ENCODE measurements around the gene EHMT2.

The EHMT2 gene

GRCh38 chr6:31881136-31881859 is 16.2 kb downstream of the EHMT2 start:
- Histone ChIP-seq H3K27ac (ENCODE audit: extremely low read depth, low read depth, low read length) (no peak overlapping the region), H3K4me3 (ENCODE audit: low read depth, low read length) (no peak overlapping the region), H3K9me3 (ENCODE audit: control insufficient read depth, insufficient read depth, low read depth, low read length) (no peaks in the 10 kb centered on the region), H3K36me3 (ENCODE audit: control insufficient read depth in 2 of 2, insufficient read depth in 1 of 2, low read length in 2 of 2) (peaks cover 41 to 64% of the 10 kb centered on the region in 2 experiments), H3K4me1 (ENCODE audit: control insufficient read depth, insufficient read depth, low read length) (no peaks in the 10 kb centered on the region; the same call in 1 of the 2 replicates)
- TF ChIP-seq ZNF600 (tag by site-specific recombination; IDR thresholded peaks at IDR 0.05), result peak; percentile 47; the same call in 1 of the 2 replicates
- no peak for TF ChIP-seq ZNF530 (tag by site-specific recombination; IDR thresholded peaks at IDR 0.05; ENCODE audit: low read depth)
- TF ChIP-seq ZFHX2 (tag by site-specific recombination; conservative IDR thresholded peaks at IDR 0.05), result 0 out of 2 replicates have a peak, but pooled peaks have one; percentile 10
- no peak for TF ChIP-seq ZNF292 (tag by site-specific recombination; IDR thresholded peaks at IDR 0.05; ENCODE audit: borderline replicate concordance, low read depth)
- TF ChIP-seq EGR2 (tag by site-specific recombination; IDR thresholded peaks at IDR 0.05; ENCODE audit: low read depth), result peak; percentile 26; the same call in 1 of the 2 replicates
- no peak for TF ChIP-seq ZNF133 (tag by site-specific recombination; IDR thresholded peaks at IDR 0.05)
- TF ChIP-seq ZNF404 (tag by site-specific recombination; IDR thresholded peaks at IDR 0.05), result no peak
- TF ChIP-seq ZNF677 (tag by site-specific recombination; IDR thresholded peaks at IDR 0.05), result no peak
- ChIA-PET POLR2A (interaction anchor here (1.5 kb wide), 1 partner anchor 19 kb away, joined by 5 read pairs; the partner anchor contains the start of gene NEU1), CTCF (interaction anchor here (0.6 to 0.7 kb wide), 3 partner anchors 22 to 272 kb away, joined by 3 to 4 read pairs (median 3); no protein-coding TSS in a partner anchor)

- Histone ChIP-seq H3K27ac (ENCODE audit: extremely low read depth, low read depth, low read length) (no peak overlapping the region), H3K4me1 (ENCODE audit: control insufficient read depth, insufficient read depth, low read length) (no peaks in the 10 kb centered on the region; the same call in 1 of the 2 replicates), H3K9me3 (ENCODE audit: control insufficient read depth, insufficient read depth, low read depth, low read length) (no peaks in the 10 kb centered on the region), H3K4me3 (ENCODE audit: low read depth, low read length) (no peak overlapping the region), H3K36me3 (ENCODE audit: control insufficient read depth in 2 of 2, insufficient read depth in 1 of 2, low read length in 2 of 2) (peaks cover 34 to 58% of the 10 kb centered on the region in 2 experiments)
- CTCF ChIA-PET, result interaction anchor here (0.6 to 0.7 kb wide), 2 partner anchors 21 to 200 kb away, joined by 3 read pairs; partner anchors contain the start of gene LY6G5C
- POLR2A ChIA-PET, result interaction anchor here (0.6 to 1.5 kb wide), 3 partner anchors 18 to 53 kb away, joined by 4 to 6 read pairs (median 5); partner anchors contain the start of genes HSPA1B and NEU1
- TF ChIP-seq ZNF157 (tag by site-specific recombination; IDR thresholded peaks at IDR 0.05) (peak; percentile 55), SCRT2 (tag by site-specific recombination; IDR thresholded peaks at IDR 0.05) (0 out of 2 replicates have a peak, but pooled peaks have one; percentile 18), ZNF791 (tag by site-specific recombination; IDR thresholded peaks at IDR 0.05) (no peak)
These were observed 16.9 kb downstream of the EHMT2 start for GRCh38 chr6:31880616-31881015.

GRCh38 chr6:31879901-31880300 is 17.6 kb downstream of the EHMT2 start:
- ChIA-PET POLR2A (interaction anchor here (1.0 to 1.5 kb wide), 2 partner anchors 17 to 52 kb away, joined by 4 to 5 read pairs; partner anchors contain the start of genes HSPA1B and NEU1), CTCF (interaction anchor here (0.7 kb wide), 2 partner anchors 12 to 199 kb away, joined by 3 read pairs; partner anchors contain the start of gene LY6G5C)
- TF ChIP-seq GLIS2 (tag by site-specific recombination; IDR thresholded peaks at IDR 0.05) (peak; percentile 8; the same call in 1 of the 2 replicates), GLIS1 (tag by site-specific recombination; IDR thresholded peaks at IDR 0.05) (peak; percentile 71), ZNF544 (tag by site-specific recombination; IDR thresholded peaks at IDR 0.05) (no peak)
- no peaks in the 10 kb centered on the region for H3K9me3 ChIP-seq (ENCODE audit: control insufficient read depth, insufficient read depth, low read depth, low read length)
- no peak overlapping the region for H3K27ac ChIP-seq (ENCODE audit: extremely low read depth, low read depth, low read length)
- H3K4me3 ChIP-seq (ENCODE audit: low read depth, low read length), result no peak overlapping the region
- no peaks in the 10 kb centered on the region; the same call in 1 of the 2 replicates for H3K4me1 ChIP-seq (ENCODE audit: control insufficient read depth, insufficient read depth, low read length)
- H3K36me3 ChIP-seq (ENCODE audit: control insufficient read depth in 2 of 2, insufficient read depth in 1 of 2, low read length in 2 of 2), result peaks cover 27 to 52% of the 10 kb centered on the region in 2 experiments

GRCh38 chr6:31879143-31879542 is 18.4 kb downstream of the EHMT2 start:
- Histone ChIP-seq H3K9me3 (ENCODE audit: control insufficient read depth, insufficient read depth, low read depth, low read length) (no peaks in the 10 kb centered on the region), H3K4me3 (ENCODE audit: low read depth, low read length) (no peak overlapping the region), H3K36me3 (ENCODE audit: control insufficient read depth in 2 of 2, insufficient read depth in 1 of 2, low read length in 2 of 2) (peaks cover 26 to 45% of the 10 kb centered on the region in 2 experiments), H3K27ac (ENCODE audit: extremely low read depth, low read depth, low read length) (no peak overlapping the region), H3K4me1 (ENCODE audit: control insufficient read depth, insufficient read depth, low read length) (no peaks in the 10 kb centered on the region; the same call in 1 of the 2 replicates)
- POLR2A ChIA-PET, result interaction anchor here (1.0 kb wide), 1 partner anchor 52 kb away, joined by 3 read pairs; the partner anchor contains the start of gene HSPA1B
- CTCF ChIA-PET, result no interaction called here
- no peak for TF ChIP-seq ZNF664 (tag by site-specific recombination; IDR thresholded peaks at IDR 0.05)
- no peak for TF ChIP-seq RBAK (tag by site-specific recombination; IDR thresholded peaks at IDR 0.05)
- TF ChIP-seq ZNF2 (tag by site-specific recombination; IDR thresholded peaks at IDR 0.05), result no peak
- TF ChIP-seq YY2 (tag by site-specific recombination; IDR thresholded peaks at IDR 0.05), result no peak
- no peak for TF ChIP-seq ZXDB (tag by site-specific recombination; IDR thresholded peaks at IDR 0.05)
- TF ChIP-seq ZNF366 (tag by site-specific recombination; conservative IDR thresholded peaks at IDR 0.05), result no peak
- TF ChIP-seq PBX3 (CRISPR knock-in tag; IDR thresholded peaks at IDR 0.05), result no peak
- TF ChIP-seq ZNF510 (tag by site-specific recombination; IDR thresholded peaks at IDR 0.05; ENCODE audit: insufficient replicate concordance), result no peak
- TF ChIP-seq ZBTB11 (tag by site-specific recombination; conservative IDR thresholded peaks at IDR 0.05; ENCODE audit: low read depth), result no peak
